K562 (cell line): ENCODE results near the gene TIMM17B. TPM values are rescaled to one million over a fixed set of nuclear protein-coding genes. Genes with fewer than 3 reads are reported as not detected.
A peak's percentile ranks its signal among the peaks of the same experiment; 100 is the strongest.

Experiments
- ETV1 ChIP-seq: fragments of 450-650 bp; conservative IDR thresholded peaks from 2 replicates; pipeline ENCODE4 v1.6.1; 2016; ENCODE audit warnings: missing genetic modification characterization, control low read depth, low read depth, missing compliant biosample characterization
- FIP1L1 ChIP-seq: fragments of 200-400 bp; formaldehyde crosslinking; IDR thresholded peaks from 2 replicates; pipeline ENCODE4 v1.6.1; 2018; ENCODE audit warnings: mild to moderate bottlenecking, low read depth, low read length; ENCODE audit not compliant: poor library complexity, severe bottlenecking
- FOXP1 ChIP-seq: sonication (generic); formaldehyde crosslinking; IDR thresholded peaks from 2 replicates; pipeline ENCODE4 v1.8.0; 2022; ENCODE audit warnings: mild to moderate bottlenecking, missing genetic modification reagents
- GABPB1 ChIP-seq: sonication (generic); formaldehyde crosslinking; IDR thresholded peaks from 2 replicates; pipeline ENCODE4 v1.8.0; 2022; ENCODE audit warnings: mild to moderate bottlenecking, missing genetic modification reagents
- HMGN3 ChIP-seq: IDR thresholded peaks from 2 replicates; pipeline ENCODE4 v1.6.1; 2011; ENCODE audit warnings: borderline replicate concordance, low read depth, mild to moderate bottlenecking, mixed read lengths, low read length; ENCODE audit not compliant: insufficient read length; ENCODE audit errors: extremely low read depth
- KDM5B ChIP-seq: fragments of 200-600 bp; sonication (generic); IDR thresholded peaks from 2 replicates; pipeline ENCODE4 v1.6.1; 2012; ENCODE audit warnings: low read depth, mild to moderate bottlenecking, moderate library complexity, low read length, control low read depth, inconsistent platforms; ENCODE audit not compliant: insufficient replicate concordance
- NR2C2 ChIP-seq, 2 experiments: fragments of 200-800 bp in 1 of 2; sonication (Bioruptor generic) in 1 of 2; sonication (generic) in 1 of 2; formaldehyde crosslinking in 1 of 2; IDR thresholded peaks; 2 replicates each; pipeline versions ENCODE4 v1.6.1 to v1.8.0; 2016 to 2022; ENCODE audit warnings: mild to moderate bottlenecking in 1 of 2, missing compliant biosample characterization in 1 of 2, missing genetic modification characterization in 1 of 2, missing genetic modification reagents in 1 of 2
- PHF8 ChIP-seq: fragments of 200-600 bp; sonication (generic); IDR thresholded peaks from 2 replicates; pipeline ENCODE4 v1.6.1; 2012; ENCODE audit warnings: mixed run types, mild to moderate bottlenecking, inconsistent platforms, low read length, moderate library complexity, borderline replicate concordance
- PHTF2 ChIP-seq: fragments of 250-450 bp; sonication (Bioruptor Pico); IDR thresholded peaks from 2 replicates; pipeline ENCODE4 v1.5.0; 2021; ENCODE audit warnings: mild to moderate bottlenecking
- POLR2AphosphoS5 ChIP-seq: IDR thresholded peaks from 2 replicates; pipeline ENCODE4 v1.6.1; 2011; ENCODE audit warnings: mild to moderate bottlenecking, low read depth, low read length, moderate library complexity; ENCODE audit not compliant: control insufficient read depth, insufficient read depth
- POLR2G ChIP-seq: fragments of 200-400 bp; formaldehyde crosslinking; IDR thresholded peaks from 2 replicates; pipeline ENCODE4 v1.6.1; 2017; ENCODE audit warnings: low read depth, mild to moderate bottlenecking, antibody characterized with exemption, low read length, moderate library complexity
- ZKSCAN3 ChIP-seq: fragments of 250-450 bp; sonication (Bioruptor Pico); IDR thresholded peaks from 2 replicates; pipeline ENCODE4 v1.4.0; 2020
- ZNF121 ChIP-seq: sonication (generic); formaldehyde crosslinking; conservative IDR thresholded peaks from 2 replicates; pipeline ENCODE4 v1.8.0; 2022; ENCODE audit warnings: missing genetic modification reagents
- ZNF445 ChIP-seq: fragments of 250-450 bp; sonication (Bioruptor Pico); IDR thresholded peaks from 2 replicates; pipeline ENCODE4 v1.4.0; 2020; ENCODE audit warnings: low read depth, mild to moderate bottlenecking, moderate library complexity
- polyA plus RNA-seq, 8 experiments: library from polyadenylated mRNA; depleted of rRNA in 4 of 8; stranded (reverse) in 5 of 8; unstranded in 3 of 8; fragments of >200 nt; fragmentation: Nextera tagmentation in 2 of 8; fragmentation: Illumina TruSeq in 1 of 8; extraction: Ambion mirVana in 2 of 8; extraction: Trizol in 1 of 8; gene quantifications; 2 replicates each; pipeline versions ENCODE4 v1.2.1 to v1.2.3, GENCODE V29; 2011 to 2014; ENCODE audit warnings: inconsistent platforms in 1 of 8, missing spikeins in 1 of 8
- total RNA-seq, 7 experiments: library from RNA; depleted of rRNA in 6 of 7; stranded (reverse); fragments of >200 nt in 6 of 7; fragmentation: Illumina TruSeq in 2 of 7; extraction: Trizol in 2 of 7; gene quantifications; 2 replicates each; pipeline versions ENCODE4 v1.2.1 to v1.2.3, GENCODE V29; 2011 to 2021; ENCODE audit warnings: low replicate concordance in 1 of 7
- TF ChIP-seq, protein P1 (sequence below), 3 experiments: fragments of 200-800 bp in 1 of 3; fragments of 250-450 bp in 1 of 3; fragments of 450-650 bp in 1 of 3; sonication (Bioruptor Pico) in 1 of 3; sonication (Bioruptor generic) in 1 of 3; formaldehyde crosslinking in 1 of 3; IDR thresholded peaks; 2 replicates each; pipeline versions ENCODE4 v1.6.1 to v1.8.0; 2016 to 2022; ENCODE audit warnings: mild to moderate bottlenecking in 2 of 3, missing genetic modification characterization in 2 of 3, missing compliant biosample characterization in 1 of 3, moderate library complexity in 1 of 3
- TF ChIP-seq, protein P2 (sequence below): sonication (generic); formaldehyde crosslinking; IDR thresholded peaks from 2 replicates; pipeline ENCODE4 v1.8.0; 2023; ENCODE audit warnings: mild to moderate bottlenecking, missing genetic modification reagents

TIMM17B gene
- total and polyA plus RNA-seq, 9 of the 15 experiments (the other 6 are each of a cell fraction or from before 2014, with no cell fraction given) = 9.9 to 184 (median 115) TPM

DNA sequence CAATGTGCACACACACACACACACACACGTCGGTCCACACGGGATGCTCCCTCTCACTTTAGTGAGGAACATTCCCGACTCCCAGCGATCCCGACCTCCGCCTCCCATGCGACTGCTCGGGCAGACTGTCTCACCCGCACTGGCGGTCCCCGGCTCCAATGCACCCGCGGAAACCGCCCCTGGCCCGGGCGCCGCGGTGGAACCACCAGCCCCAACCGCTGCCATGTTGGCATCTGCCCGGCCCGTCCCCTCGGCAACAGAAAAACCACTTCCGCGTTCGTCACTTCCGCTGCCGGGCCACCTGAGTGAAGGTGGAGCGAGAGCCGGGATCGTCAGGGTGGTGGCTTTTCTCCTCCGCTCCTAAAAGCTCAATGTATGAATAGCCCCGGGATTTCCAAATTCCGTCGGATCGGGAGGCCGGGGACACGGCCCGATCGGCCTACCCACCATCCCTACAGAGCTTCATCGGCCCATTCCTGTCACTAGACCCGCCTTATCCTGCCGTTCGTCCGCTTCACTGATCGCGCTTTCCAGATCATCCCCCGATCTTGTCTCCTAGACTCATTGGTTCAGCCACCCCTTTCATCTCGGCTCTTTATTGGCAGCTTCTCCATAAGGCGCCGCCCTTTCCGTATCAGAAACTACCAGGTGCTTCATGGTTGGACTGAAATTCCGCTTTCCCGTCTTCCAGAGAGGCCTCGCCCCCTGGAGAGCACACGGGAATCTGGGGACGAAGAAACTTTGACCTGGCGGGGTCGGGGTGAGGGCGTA is 14.0 kb upstream of the TIMM17B start, which contains the start of gene SLC35A2 (continued):
- TF ChIP-seq ZNF121 (CRISPR knock-in tag) = no peak
- peak; percentile 81 for TF ChIP-seq FIP1L1
- peak; percentile 74; the same call in 1 of the 2 replicates for TF ChIP-seq PHF8
- no peak for TF ChIP-seq FOXP1 (CRISPR knock-in tag)
- TF ChIP-seq NR2C2 (CRISPR knock-in tag; IDR thresholded peaks at IDR 0.05) = no peak
- TF ChIP-seq NR2C2 (tag; IDR thresholded peaks at IDR 0.05) = peak; percentile 94
- TF ChIP-seq ETV1 (tag) = peak; percentile 69; the same call in 1 of the 2 replicates
- peak; percentile 40 for TF ChIP-seq HMGN3
- TF ChIP-seq KDM5B = peak; percentile 81
- TF ChIP-seq ZNF445 (CRISPR knock-in tag) = peak; percentile 11; the same call in 1 of the 2 replicates
- TF ChIP-seq ZKSCAN3 (CRISPR knock-in tag) = no peak
- TF ChIP-seq POLR2G = peak; percentile 97
- peak; percentile 91 for TF ChIP-seq PHTF2 (CRISPR knock-in tag)
- TF ChIP-seq POLR2AphosphoS5 = peak; percentile 72; the same call in 1 of the 2 replicates
- TF ChIP-seq GABPB1 (CRISPR knock-in tag) = peak; percentile 96
- TF ChIP-seq, protein P1, sequence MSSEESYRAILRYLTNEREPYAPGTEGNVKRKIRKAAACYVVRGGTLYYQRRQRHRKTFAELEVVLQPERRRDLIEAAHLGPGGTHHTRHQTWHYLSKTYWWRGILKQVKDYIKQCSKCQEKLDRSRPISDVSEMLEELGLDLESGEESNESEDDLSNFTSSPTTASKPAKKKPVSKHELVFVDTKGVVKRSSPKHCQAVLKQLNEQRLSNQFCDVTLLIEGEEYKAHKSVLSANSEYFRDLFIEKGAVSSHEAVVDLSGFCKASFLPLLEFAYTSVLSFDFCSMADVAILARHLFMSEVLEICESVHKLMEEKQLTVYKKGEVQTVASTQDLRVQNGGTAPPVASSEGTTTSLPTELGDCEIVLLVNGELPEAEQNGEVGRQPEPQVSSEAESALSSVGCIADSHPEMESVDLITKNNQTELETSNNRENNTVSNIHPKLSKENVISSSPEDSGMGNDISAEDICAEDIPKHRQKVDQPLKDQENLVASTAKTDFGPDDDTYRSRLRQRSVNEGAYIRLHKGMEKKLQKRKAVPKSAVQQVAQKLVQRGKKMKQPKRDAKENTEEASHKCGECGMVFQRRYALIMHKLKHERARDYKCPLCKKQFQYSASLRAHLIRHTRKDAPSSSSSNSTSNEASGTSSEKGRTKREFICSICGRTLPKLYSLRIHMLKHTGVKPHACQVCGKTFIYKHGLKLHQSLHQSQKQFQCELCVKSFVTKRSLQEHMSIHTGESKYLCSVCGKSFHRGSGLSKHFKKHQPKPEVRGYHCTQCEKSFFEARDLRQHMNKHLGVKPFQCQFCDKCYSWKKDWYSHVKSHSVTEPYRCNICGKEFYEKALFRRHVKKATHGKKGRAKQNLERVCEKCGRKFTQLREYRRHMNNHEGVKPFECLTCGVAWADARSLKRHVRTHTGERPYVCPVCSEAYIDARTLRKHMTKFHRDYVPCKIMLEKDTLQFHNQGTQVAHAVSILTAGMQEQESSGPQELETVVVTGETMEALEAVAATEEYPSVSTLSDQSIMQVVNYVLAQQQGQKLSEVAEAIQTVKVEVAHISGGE (CRISPR knock-in tag; IDR thresholded peaks at IDR 0.05) = peak in 1 of 3 experiments; percentile 84; a peak in 2 of 6 replicates
- TF ChIP-seq, protein P2, sequence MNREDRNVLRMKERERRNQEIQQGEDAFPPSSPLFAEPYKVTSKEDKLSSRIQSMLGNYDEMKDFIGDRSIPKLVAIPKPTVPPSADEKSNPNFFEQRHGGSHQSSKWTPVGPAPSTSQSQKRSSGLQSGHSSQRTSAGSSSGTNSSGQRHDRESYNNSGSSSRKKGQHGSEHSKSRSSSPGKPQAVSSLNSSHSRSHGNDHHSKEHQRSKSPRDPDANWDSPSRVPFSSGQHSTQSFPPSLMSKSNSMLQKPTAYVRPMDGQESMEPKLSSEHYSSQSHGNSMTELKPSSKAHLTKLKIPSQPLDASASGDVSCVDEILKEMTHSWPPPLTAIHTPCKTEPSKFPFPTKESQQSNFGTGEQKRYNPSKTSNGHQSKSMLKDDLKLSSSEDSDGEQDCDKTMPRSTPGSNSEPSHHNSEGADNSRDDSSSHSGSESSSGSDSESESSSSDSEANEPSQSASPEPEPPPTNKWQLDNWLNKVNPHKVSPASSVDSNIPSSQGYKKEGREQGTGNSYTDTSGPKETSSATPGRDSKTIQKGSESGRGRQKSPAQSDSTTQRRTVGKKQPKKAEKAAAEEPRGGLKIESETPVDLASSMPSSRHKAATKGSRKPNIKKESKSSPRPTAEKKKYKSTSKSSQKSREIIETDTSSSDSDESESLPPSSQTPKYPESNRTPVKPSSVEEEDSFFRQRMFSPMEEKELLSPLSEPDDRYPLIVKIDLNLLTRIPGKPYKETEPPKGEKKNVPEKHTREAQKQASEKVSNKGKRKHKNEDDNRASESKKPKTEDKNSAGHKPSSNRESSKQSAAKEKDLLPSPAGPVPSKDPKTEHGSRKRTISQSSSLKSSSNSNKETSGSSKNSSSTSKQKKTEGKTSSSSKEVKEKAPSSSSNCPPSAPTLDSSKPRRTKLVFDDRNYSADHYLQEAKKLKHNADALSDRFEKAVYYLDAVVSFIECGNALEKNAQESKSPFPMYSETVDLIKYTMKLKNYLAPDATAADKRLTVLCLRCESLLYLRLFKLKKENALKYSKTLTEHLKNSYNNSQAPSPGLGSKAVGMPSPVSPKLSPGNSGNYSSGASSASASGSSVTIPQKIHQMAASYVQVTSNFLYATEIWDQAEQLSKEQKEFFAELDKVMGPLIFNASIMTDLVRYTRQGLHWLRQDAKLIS (CRISPR knock-in tag) = 0 out of 2 replicates have a peak, but pooled peaks have one; percentile 17
